Erythroblast (primary cell): Measurements from ENCODE around the gene CECR2.

Experiments used
- DNase-seq, 2 experiments: peaks; one replicate each; lab custom pipeline; 2025; lab: John Stamatoyannopoulos, UW
- GATA1 ChIP-seq: IDR thresholded peaks from 2 replicates; pipeline ENCODE4 v1.6.1; 2011; ENCODE audit warnings: low read depth, mild to moderate bottlenecking, control low read depth, low read length, moderate library complexity
- POLR2A ChIP-seq: IDR thresholded peaks from 2 replicates; pipeline ENCODE4 v1.6.1; 2011; ENCODE audit warnings: mild to moderate bottlenecking, low read length

CECR2 gene

GRCh38 chr22:17436382-17436980 is 67.2 kb downstream of the CECR2 start:
- DNase-seq, result no peak
- TF ChIP-seq POLR2A, result no peak
- TF ChIP-seq GATA1, result no peak

GRCh38 chr22:17436981-17437412 is 67.7 kb downstream of the CECR2 start:
- no peak for TF ChIP-seq GATA1
- TF ChIP-seq POLR2A, result no peak
- DNase-seq, result no peak

- TF ChIP-seq GATA1 (no peak), POLR2A (no peak)
- no peak for DNase-seq
Measured at GRCh38 chr22:17438026-17438425, 68.8 kb downstream of the CECR2 start.

- TF ChIP-seq GATA1 (no peak), POLR2A (no peak)
- no peak for DNase-seq
Measured at GRCh38 chr22:17441326-17441725, 72.1 kb downstream of the CECR2 start.

GRCh38 chr22:17443405-17444203 is 74.3 kb downstream of the CECR2 start:
- DNase-seq, result no peak
- TF ChIP-seq GATA1 (no peak), POLR2A (no peak)

GRCh38 chr22:17444204-17444504 is 74.9 kb downstream of the CECR2 start:
- no peak for TF ChIP-seq POLR2A
- TF ChIP-seq GATA1, result no peak
- no peak for DNase-seq

GRCh38 chr22:17446698-17447097 is 77.4 kb downstream of the CECR2 start:
- DNase-seq, result peak; percentile 5 to 6
- TF ChIP-seq GATA1 (no peak), POLR2A (no peak)

GRCh38 chr22:17451316-17451715 is 82.1 kb downstream of the CECR2 start:
- TF ChIP-seq GATA1 (no peak), POLR2A (no peak)
- no peak for DNase-seq

- no peak for DNase-seq
Measured at GRCh38 chr22:17460895-17461294, 91.6 kb downstream of the CECR2 start.

GRCh38 chr22:17470880-17471500 is 101.7 kb downstream of the CECR2 start:
- DNase-seq, result no peak
- TF ChIP-seq GATA1 (no peak), POLR2A (no peak)

More at GRCh38 chr22:17460895-17461294, 91.6 kb downstream of the CECR2 start:
- no peak for TF ChIP-seq GATA1
- TF ChIP-seq POLR2A, result no peak

- peak in 1 of 2 experiments; percentile 11 for DNase-seq
- TF ChIP-seq POLR2A, result no peak
- no peak for TF ChIP-seq GATA1
Measured at GRCh38 chr22:17471886-17472535, 102.8 kb downstream of the CECR2 start.

GRCh38 chr22:17472932-17473331 is 103.7 kb downstream of the CECR2 start:
- DNase-seq, result no peak
- no peak for TF ChIP-seq POLR2A
- no peak for TF ChIP-seq GATA1

- no peak for TF ChIP-seq GATA1
- no peak for TF ChIP-seq POLR2A
Measured at GRCh38 chr22:17475318-17476230, 106.3 kb downstream of the CECR2 start.

More at GRCh38 chr22:17475318-17476230, 106.3 kb downstream of the CECR2 start:
- DNase-seq, result no peak
